Lower leg skin (tissue), 4 donors: ENCODE measurements around the gene ZNF740. TPM values are rescaled to one million over a fixed set of nuclear protein-coding genes. Genes with fewer than 3 reads are reported as not detected.
"Not testable (repeated sequence)": the region's sequence is repeated elsewhere in the genome, so short reads cannot be mapped to it uniquely, and the experiment has no call there.

ENCODE experiments used
- DNase-seq, 2 donors: peaks; one replicate each; pipeline ENCODE4 v3.0.0-alpha.2; 2019; ENCODE audit warnings: low spot score in 2 of 2
- H3K4me3 ChIP-seq: fragments of 200-600 bp; sonication (generic); 2 replicates; pipeline ENCODE4 v1.5.1; 2017; ENCODE audit warnings: mild to moderate bottlenecking, low read depth; ENCODE audit not compliant: poor library complexity, severe bottlenecking
- CTCF ChIP-seq, 3 donors: fragments of 450-650 bp; IDR thresholded peaks; one replicate each; pipeline ENCODE4 v1.5.1; 2016; ENCODE audit warnings: antibody characterized with exemption in 3 of 3, mild to moderate bottlenecking in 3 of 3, moderate library complexity in 2 of 3
- POLR2A ChIP-seq, 2 donors: fragments of 450-650 bp; IDR thresholded peaks; one replicate each; pipeline ENCODE4 v1.6.1; 2016 to 2017; ENCODE audit warnings: antibody characterized with exemption in 2 of 2, mild to moderate bottlenecking in 1 of 2, moderate library complexity in 1 of 2
- WGBS, 2 donors: methylation state at CpG; one replicate each; pipeline ENCODE4 v1.1.5; 2018; 5-methylcytosine and 5-hydroxymethylcytosine counted together
- intact Hi-C: fragments of 100-400 bp; cut with DNase I; formaldehyde crosslinking; loops from one replicate; pipeline ENCODE4 v1.15.0; 2023; ENCODE audit warnings: low total_unique reads
- total RNA-seq, 4 donors: library from RNA; depleted of rRNA; stranded (reverse); fragments of >200 nt; gene quantifications; one replicate each; pipeline ENCODE4 v1.1.0, GENCODE V29; 2016

Gene ZNF740
- total RNA-seq, 4 donors from 2014 or later = 6.1 to 12.1 (median 8.4) TPM

DNA sequence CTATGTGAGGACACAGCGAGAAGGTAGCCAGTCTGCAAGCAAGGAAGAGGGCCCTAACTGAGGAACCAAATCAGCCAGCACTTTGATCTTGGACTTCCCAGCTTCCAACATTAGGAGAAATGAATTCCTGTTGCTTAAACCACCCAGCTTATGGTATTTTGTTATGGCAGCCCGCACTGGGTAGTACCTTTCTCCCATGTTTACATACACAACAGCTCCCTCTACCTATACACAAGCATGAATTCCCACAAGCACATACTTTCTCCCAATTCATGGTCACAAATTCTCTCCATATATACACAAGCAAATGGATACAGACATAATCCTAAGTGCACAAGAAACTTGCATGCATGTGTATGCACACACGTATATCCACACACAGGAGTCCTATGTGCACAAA lies 19.2 kb downstream of the ZNF740 start:
- intact Hi-C loops = loop anchor here (10.0 kb wide), 1 partner anchor 135 kb away; no protein-coding TSS in a partner anchor
- DNase-seq = no peak
- no peak overlapping the region for H3K4me3 ChIP-seq
- 90 to 96% methylated on average over 3 of the region's 3 CpGs for WGBS, 2 donors
- TF ChIP-seq CTCF (IDR thresholded peaks at IDR 0.05) (no peak), POLR2A (IDR thresholded peaks at IDR 0.05) (no peak)

- 96% methylated on average over 2 of the region's 2 CpGs for WGBS, 2 donors
- peak in 1 of 2 donors; percentile 59 for DNase-seq
- no peak for TF ChIP-seq CTCF (IDR thresholded peaks at IDR 0.05)
- TF ChIP-seq POLR2A (IDR thresholded peaks at IDR 0.05) = no peak
- H3K4me3 ChIP-seq = no peak overlapping the region
- intact Hi-C loops = no loop called here
Measured at GRCh38 chr12:53200107-53200457, 19.6 kb downstream of the ZNF740 start.

DNA sequence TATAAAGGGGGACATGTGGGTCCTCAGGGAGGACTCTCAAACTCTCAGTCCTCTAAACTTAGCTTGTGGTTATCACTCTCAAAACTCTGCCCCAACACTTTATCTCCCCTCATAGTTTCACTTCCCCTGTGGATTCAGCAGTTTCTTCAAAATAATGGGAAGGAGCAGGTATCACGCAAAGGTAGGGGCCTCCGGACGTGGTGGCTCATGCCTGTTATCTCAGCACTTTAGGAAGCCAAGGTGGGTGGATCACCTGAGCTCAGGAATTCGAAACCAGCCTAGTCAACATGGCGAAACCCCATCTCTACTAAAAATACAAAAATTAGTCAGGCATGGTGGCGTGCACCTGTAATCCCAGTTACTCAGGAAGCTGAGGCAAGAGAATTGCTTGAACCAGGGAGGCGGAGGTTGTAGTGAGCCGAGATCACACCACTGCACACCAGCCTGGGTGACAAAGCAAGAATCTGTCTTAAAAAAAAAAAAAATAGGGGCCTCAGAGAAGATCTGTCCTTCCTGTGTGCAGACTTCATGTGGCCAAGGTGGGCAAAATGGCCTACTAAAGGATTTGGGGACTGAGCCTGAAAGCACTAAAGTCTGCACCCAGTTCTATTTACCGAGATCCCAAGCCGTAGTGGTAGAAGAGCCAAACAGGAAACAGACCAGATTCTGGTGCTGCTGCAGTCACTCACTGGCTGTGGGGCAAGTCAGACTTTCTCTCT lies 20.1 kb downstream of the ZNF740 start:
- H3K4me3 ChIP-seq = no peak overlapping the region
- WGBS, 2 donors = 76 to 88% methylated on average over 10 of the region's 10 CpGs
- peak in 1 of 2 donors; percentile 21 for DNase-seq
- intact Hi-C loops = no loop called here
- TF ChIP-seq CTCF (IDR thresholded peaks at IDR 0.05) (no peak), POLR2A (IDR thresholded peaks at IDR 0.05) (no peak)

GRCh38 chr12:53201177-53201541 lies 20.6 kb downstream of the ZNF740 start:
- 63 to 75% methylated on average over 1 of the region's 1 CpG for WGBS, 2 donors
- TF ChIP-seq POLR2A (IDR thresholded peaks at IDR 0.05) (no peak), CTCF (IDR thresholded peaks at IDR 0.05) (no peak)
- DNase-seq = no peak
- intact Hi-C loops = no loop called here
- H3K4me3 ChIP-seq = no peak overlapping the region

DNA sequence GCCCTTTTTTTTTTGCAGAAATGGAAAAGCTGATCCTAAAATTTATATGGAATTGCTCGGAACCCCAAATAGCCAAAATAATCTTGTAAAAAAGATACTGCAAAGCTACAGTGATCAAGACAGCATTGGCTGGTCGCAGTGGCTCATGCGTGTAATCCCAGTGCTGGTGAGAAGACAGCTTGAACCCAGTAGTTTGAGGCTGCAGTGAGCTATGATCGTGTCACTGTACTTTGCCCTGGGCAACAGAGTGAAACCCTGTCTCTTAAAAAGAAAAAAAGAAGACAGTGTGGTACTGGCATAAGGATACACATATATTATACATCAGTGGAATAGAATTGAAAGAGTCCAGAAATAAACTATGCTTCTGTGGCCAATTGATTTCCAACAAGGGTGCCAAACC lies 21.1 kb downstream of the ZNF740 start:
- intact Hi-C loops = no loop called here
- 86 to 97% methylated on average over 4 of the region's 4 CpGs for WGBS, 2 donors
- no peak for TF ChIP-seq CTCF (IDR thresholded peaks at IDR 0.05)
- no peak for TF ChIP-seq POLR2A (IDR thresholded peaks at IDR 0.05)

DNA sequence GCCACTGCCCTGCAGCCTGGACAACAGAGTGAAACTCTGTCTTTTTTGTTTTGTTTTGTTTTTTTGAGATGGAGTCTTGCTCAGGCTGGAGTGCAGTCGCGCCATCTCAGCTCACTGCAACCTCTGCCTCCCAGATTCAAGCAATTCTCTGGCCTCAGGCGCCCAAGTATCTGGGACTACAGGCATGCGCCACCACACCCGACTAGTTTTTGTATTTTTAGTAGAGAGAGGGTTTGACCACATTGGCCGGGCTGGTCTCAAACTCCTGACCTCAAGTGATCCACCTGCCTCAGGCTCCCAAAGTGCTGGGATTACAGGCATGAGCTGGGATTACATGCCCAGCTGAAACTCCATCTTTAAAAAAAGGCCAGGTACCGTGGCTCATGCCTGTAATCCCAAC lies 21.8 kb downstream of the ZNF740 start:
- intact Hi-C loops = not testable (repeated sequence)

More for the DNA sequence above, 21.1 kb downstream of the ZNF740 start:
- DNase-seq = no peak
- H3K4me3 ChIP-seq = no peak overlapping the region

More for the DNA sequence above, 21.8 kb downstream of the ZNF740 start:
- not testable (repeated sequence) for H3K4me3 ChIP-seq, DNase-seq
- WGBS, 2 donors = 85 to 87% methylated on average over 7 of the region's 7 CpGs
